Duodenal mucosa (tissue), 2 donors: ENCODE results near the gene BECN2.

Experiments
- H3K27ac ChIP-seq: one replicate; pipeline ENCODE4 v1.7.0; 2013; ENCODE audit warnings: low read depth, low read length
- H3K27me3 ChIP-seq, 2 donors: one replicate each; pipeline ENCODE4 v1.7.0; 2013; ENCODE audit warnings: low read length in 2 of 2, control low read depth in 1 of 2; ENCODE audit not compliant: insufficient read depth in 2 of 2, control insufficient read depth in 1 of 2
- H3K36me3 ChIP-seq, 2 donors: one replicate each; pipeline ENCODE4 v1.7.0; 2013; ENCODE audit warnings: low read length in 2 of 2, control low read depth in 1 of 2; ENCODE audit not compliant: insufficient read depth in 2 of 2, control insufficient read depth in 1 of 2
- H3K4me1 ChIP-seq, 2 donors: one replicate each; pipeline ENCODE4 v1.7.0; 2013; ENCODE audit warnings: low read length in 2 of 2, control low read depth in 1 of 2; ENCODE audit not compliant: insufficient read depth in 2 of 2, control insufficient read depth in 1 of 2
- H3K4me3 ChIP-seq, 2 donors: one replicate each; pipeline ENCODE4 v1.7.0; 2013; ENCODE audit warnings: low read length in 2 of 2, low read depth in 1 of 2
- H3K9ac ChIP-seq, 2 donors: one replicate each; pipeline ENCODE4 v1.7.0; 2013; ENCODE audit warnings: low read length in 2 of 2, low read depth in 1 of 2
- H3K9me3 ChIP-seq, 2 donors: one replicate each; pipeline ENCODE4 v1.7.0; 2013; ENCODE audit warnings: low read length in 2 of 2, control low read depth in 1 of 2; ENCODE audit not compliant: control insufficient read depth in 1 of 2

The BECN2 gene

DNA sequence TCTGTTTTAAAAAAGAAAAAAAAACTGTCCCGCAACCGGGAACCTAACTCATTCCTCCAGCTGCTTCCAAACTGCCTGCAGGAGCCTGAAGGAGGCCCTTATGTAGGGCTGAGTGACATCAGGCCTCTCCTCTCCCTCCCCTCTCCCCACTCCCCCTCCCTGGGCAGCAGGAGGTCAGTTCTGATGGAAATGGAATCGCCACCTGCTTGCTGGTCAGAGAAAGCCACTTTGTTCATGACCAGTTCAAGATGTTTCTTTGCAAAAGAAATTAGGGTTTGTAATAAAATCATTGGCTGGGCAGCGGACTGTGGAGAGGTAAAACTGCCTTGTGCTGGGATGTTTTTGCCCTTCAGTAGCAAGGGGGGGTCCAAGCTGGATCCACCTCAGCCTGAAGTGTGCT lies 41.5 kb downstream of the BECN2 start, which contains the start of gene MAP1LC3C:
Gene MAP1LC3C, minus strand, starts transcription at position 73 of the 400 bp plus-strand sequence. CDS start 90 bp downstream, outside the sequence.
- H3K9me3 ChIP-seq, result no peaks in the 10 kb centered on the region
- H3K36me3 ChIP-seq, result no peaks in the 10 kb centered on the region
- H3K27me3 ChIP-seq, result no peaks in the 10 kb centered on the region
- H3K4me3 ChIP-seq, result peak within 1 kb of the TSS; percentile 45 to 58
- H3K9ac ChIP-seq, result no peak within 1 kb of the TSS
- no peak within 1 kb of the TSS for H3K27ac ChIP-seq
- peaks cover 5% of the 10 kb centered on the region in 2 donors for H3K4me1 ChIP-seq

DNA sequence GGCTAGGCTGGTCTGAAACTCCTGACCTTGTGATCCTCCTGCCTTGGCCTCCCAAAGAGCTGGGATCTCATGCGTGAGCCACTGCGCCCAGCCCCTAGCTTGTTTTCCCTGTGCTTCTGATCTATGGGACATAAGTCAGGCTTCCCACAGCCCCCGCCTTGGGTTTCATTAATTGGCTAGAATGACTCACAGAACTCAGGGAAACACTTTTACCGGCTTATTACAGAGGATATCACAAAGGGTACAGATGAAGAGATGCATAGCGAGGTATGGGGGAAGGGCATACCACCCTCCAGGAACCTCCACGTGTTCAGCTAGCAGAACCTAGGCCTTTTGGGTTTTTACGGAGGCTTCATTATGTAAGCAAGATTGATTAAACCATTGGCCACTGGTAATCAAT lies 42.9 kb downstream of the BECN2 start:
- no peaks in the 10 kb centered on the region for H3K27me3 ChIP-seq
- no peak overlapping the region for H3K9ac ChIP-seq
- no peaks in the 10 kb centered on the region for H3K36me3 ChIP-seq
- H3K9me3 ChIP-seq, result no peaks in the 10 kb centered on the region
- H3K4me3 ChIP-seq, result no peak overlapping the region
- peaks cover 5% of the 10 kb centered on the region in 2 donors for H3K4me1 ChIP-seq
- no peak overlapping the region for H3K27ac ChIP-seq

DNA sequence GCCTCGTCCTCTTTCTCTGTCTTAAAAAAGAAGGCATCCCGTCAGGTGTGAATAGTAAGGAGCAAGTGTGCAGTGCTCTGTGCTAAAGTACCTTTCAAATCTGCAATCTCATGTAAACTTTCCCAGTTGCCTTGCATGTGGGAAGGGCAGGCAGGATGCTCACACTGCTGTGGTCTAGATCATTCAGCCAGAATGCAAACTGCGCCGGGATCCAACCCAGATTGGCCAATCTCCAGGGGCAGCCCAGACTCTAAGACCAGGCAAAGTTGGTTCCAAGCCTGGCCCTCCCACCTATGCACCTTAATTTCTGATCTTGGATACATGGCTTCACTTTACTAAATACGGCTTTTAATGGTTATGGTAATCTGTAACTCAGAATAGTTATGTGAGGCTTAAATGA lies 44.5 kb downstream of the BECN2 start:
- Histone ChIP-seq H3K36me3 (no peaks in the 10 kb centered on the region), H3K27ac (no peak overlapping the region), H3K4me1 (peaks cover 5% of the 10 kb centered on the region in 2 donors), H3K9ac (no peak overlapping the region), H3K9me3 (no peaks in the 10 kb centered on the region), H3K4me3 (no peak overlapping the region), H3K27me3 (no peaks in the 10 kb centered on the region)

DNA sequence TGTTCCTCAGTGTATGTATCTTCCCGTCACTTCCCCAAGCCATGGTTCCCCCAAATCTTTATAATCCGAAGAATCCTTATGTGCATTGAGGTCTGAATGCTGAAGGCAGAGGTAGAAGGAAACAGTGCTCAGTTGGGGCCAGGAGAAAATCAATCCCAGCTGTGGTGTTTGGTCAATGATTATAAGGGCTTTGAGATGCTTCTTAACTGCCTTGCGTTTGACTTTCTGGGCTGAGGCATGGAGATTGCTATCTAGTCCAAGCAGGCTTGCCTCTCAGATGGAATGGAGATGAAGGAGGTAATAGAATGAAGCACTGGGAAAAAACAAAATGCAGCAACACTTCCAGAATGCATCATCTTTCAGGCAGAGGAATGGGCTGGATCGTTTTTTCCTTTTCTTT lies 44.9 kb downstream of the BECN2 start:
- H3K27me3 ChIP-seq, result no peaks in the 10 kb centered on the region
- H3K4me3 ChIP-seq, result no peak overlapping the region
- H3K27ac ChIP-seq, result no peak overlapping the region
- no peak overlapping the region for H3K9ac ChIP-seq
- H3K9me3 ChIP-seq, result no peaks in the 10 kb centered on the region
- H3K36me3 ChIP-seq, result no peaks in the 10 kb centered on the region
- H3K4me1 ChIP-seq, result peaks cover 5% of the 10 kb centered on the region in 2 donors

DNA sequence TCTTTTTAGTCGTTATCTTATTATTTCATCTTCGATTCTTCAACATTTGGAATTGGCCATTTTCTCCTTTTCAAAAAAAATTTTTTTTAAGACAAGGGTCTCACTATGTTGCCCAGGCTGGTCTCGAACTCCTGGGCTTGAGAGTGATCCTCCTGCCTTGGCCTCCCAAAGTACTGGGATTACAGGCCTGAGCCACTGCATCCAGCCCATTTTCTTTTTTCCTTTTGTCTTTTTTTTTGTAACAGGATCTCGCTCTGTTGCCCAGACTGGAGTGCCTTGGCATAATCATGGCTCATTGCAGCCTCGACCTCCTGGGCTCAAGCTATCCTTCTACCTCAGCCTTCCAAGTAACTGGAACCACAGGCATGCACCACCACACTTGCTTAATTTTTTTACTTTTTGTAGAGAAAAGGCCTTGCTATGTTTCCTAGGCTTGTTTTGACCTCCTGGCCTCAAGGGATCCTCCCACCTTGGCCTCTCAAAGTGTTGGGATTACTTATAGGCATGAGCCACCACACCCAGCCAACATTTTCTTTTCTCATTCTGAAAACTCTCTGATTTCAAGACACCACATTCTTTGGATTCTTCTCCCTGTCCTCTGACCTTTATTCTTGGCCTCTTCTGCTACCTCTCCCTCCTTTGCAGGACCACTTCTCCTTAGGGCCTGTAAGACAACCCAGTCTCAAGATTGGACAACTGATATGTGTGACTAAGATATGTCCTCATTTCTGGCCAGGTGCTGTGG lies 47.4 kb downstream of the BECN2 start:
- Histone ChIP-seq H3K27ac (no peak overlapping the region), H3K4me3 (no peak overlapping the region), H3K36me3 (no peaks in the 10 kb centered on the region), H3K9me3 (no peaks in the 10 kb centered on the region), H3K4me1 (no peaks in the 10 kb centered on the region), H3K27me3 (no peaks in the 10 kb centered on the region), H3K9ac (no peak overlapping the region)

DNA sequence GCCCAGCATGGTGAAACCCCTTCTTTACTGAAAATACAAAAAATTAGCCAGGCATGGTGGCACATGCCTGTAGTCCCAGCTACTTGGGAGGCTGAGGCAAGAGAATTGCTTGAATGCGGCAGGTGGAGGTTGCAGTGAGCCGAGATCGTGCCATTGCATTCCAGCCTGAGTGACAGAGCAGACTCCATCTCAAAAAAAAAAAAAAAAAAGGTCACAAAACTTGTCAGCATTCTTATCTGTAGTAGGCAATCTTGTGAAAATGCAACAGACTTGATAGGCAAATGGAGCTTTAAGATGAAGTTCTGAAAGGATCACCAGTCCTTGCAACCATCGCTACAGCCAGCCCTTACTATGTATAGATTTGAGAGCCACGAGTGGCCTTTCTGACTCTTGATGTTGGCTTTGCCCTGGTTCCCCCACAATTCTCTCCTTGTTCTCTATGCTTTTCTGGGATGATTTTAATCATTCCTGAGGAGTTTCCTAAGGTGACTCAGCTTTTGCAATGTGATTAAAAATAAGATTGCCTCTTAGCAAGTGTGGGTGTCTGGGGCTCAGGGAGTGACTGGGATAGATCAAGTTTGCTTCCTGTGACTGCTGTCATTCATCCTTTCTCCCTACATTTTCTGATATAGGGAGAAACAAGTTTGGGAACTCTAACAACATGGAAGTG lies 48.4 kb downstream of the BECN2 start:
- Histone ChIP-seq H3K27me3 (no peaks in the 10 kb centered on the region), H3K4me3 (no peak overlapping the region), H3K27ac (no peak overlapping the region), H3K9ac (no peak overlapping the region), H3K9me3 (no peaks in the 10 kb centered on the region), H3K4me1 (no peaks in the 10 kb centered on the region), H3K36me3 (no peaks in the 10 kb centered on the region)

DNA sequence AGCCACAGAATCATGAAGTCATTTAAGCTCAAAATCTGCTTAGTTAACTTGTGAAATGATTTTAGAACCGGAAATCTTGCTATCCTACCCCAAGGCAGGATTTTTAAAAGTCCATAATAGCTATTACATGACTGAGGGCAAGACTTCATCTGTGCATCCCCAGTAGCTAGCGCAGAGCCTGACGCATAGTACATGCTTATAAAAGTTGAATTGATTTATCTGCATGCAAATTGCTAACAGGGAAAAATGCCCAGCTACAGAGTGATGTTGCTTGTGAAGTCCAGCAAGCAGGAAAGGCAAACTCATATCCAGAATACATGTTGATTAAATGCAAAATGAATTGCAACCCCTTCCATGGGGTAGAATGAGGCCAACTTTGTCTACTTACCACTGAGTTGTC lies 49.4 kb downstream of the BECN2 start:
- Histone ChIP-seq H3K9ac (no peak overlapping the region), H3K4me1 (no peaks in the 10 kb centered on the region), H3K9me3 (no peaks in the 10 kb centered on the region), H3K27me3 (no peaks in the 10 kb centered on the region), H3K36me3 (no peaks in the 10 kb centered on the region), H3K27ac (no peak overlapping the region), H3K4me3 (no peak overlapping the region)
